HG03457 (cell line): ENCODE results near the gene GPC3.
"Not testable (repeated sequence)": the region's sequence is repeated elsewhere in the genome, so short reads cannot be mapped to it uniquely, and the experiment has no call there.

Experiments
- ATAC-seq: cut with Tn5 transposase; IDR thresholded peaks from one replicate; pipeline ENCODE4 v1.9.1; 2021; ENCODE audit warnings: moderate number of reproducible peaks; ENCODE audit not compliant: unreplicated experiment

Gene GPC3

GRCh38 chrX:133655275-133656265 lies 329.8 kb downstream of the GPC3 start:
- ATAC-seq: no peak

- no peak for ATAC-seq
These were observed 330.6 kb downstream of the GPC3 start for GRCh38 chrX:133654811-133655210.

- ATAC-seq: no peak
These were observed 332.0 kb downstream of the GPC3 start for GRCh38 chrX:133653358-133653757.

- no peak for ATAC-seq
These were observed 333.2 kb downstream of the GPC3 start for GRCh38 chrX:133652185-133652584.

GRCh38 chrX:133650239-133650638 lies 335.2 kb downstream of the GPC3 start:
- ATAC-seq: no peak

- ATAC-seq: no peak
These were observed 335.7 kb downstream of the GPC3 start for GRCh38 chrX:133649651-133650050.

- no peak for ATAC-seq
These were observed 336.8 kb downstream of the GPC3 start for GRCh38 chrX:133648594-133648993.

GRCh38 chrX:133646719-133647116 lies 338.7 kb downstream of the GPC3 start:
- ATAC-seq: no peak

- no peak for ATAC-seq
These were observed 339.2 kb downstream of the GPC3 start for GRCh38 chrX:133645977-133646718.

GRCh38 chrX:133645256-133645655 lies 340.1 kb downstream of the GPC3 start:
- no peak for ATAC-seq

GRCh38 chrX:133640161-133641015 lies 345.0 kb downstream of the GPC3 start:
- no peak for ATAC-seq

GRCh38 chrX:133639726-133640125 lies 345.7 kb downstream of the GPC3 start:
- ATAC-seq: no peak

- no peak for ATAC-seq
These were observed 347.1 kb downstream of the GPC3 start for GRCh38 chrX:133638285-133638684.

- ATAC-seq: no peak
These were observed 347.6 kb downstream of the GPC3 start for GRCh38 chrX:133637765-133638164.

GRCh38 chrX:133636009-133636408 lies 349.4 kb downstream of the GPC3 start:
- ATAC-seq: no peak

GRCh38 chrX:133634416-133634815 lies 351.0 kb downstream of the GPC3 start:
- no peak for ATAC-seq

- no peak for ATAC-seq
These were observed 351.4 kb downstream of the GPC3 start for GRCh38 chrX:133633950-133634349.

- ATAC-seq: no peak
These were observed 352.2 kb downstream of the GPC3 start for GRCh38 chrX:133633162-133633561.

GRCh38 chrX:133630362-133630761 lies 355.0 kb downstream of the GPC3 start:
- ATAC-seq: no peak

GRCh38 chrX:133627673-133628072 lies 357.7 kb downstream of the GPC3 start:
- no peak for ATAC-seq

- not testable (repeated sequence) for ATAC-seq
These were observed 364.0 kb downstream of the GPC3 start for GRCh38 chrX:133621384-133621783.
